ENCODE measurements around the gene CEP44.

GRCh38 chr4:174284487-174284886, 776 bp downstream of the CEP44 start:
- TF ChIP-seq CTCF (IDR thresholded peaks at IDR 0.05; ENCODE audit: borderline replicate concordance, extremely low read depth, low read length, poor library complexity, severe bottlenecking) (no peak), EZH2 (IDR thresholded peaks at IDR 0.05; ENCODE audit: borderline replicate concordance, low read depth, low read length, severe bottlenecking) (no peak)

Measured in DND-41 (cell line).